Measurements from ENCODE around the gene ATP2C1. TPM values are rescaled to one million over a fixed set of nuclear protein-coding genes. Genes with fewer than 3 reads are reported as not detected.
"Not testable (repeated sequence)": the region's sequence is repeated elsewhere in the genome, so short reads cannot be mapped to it uniquely, and the experiment has no call there.

The ATP2C1 gene
- total RNA-seq, 2 experiments from 2014 or later, result 57.5 to 63.8 TPM

- Mint-ChIP-seq H3K27ac (no peak overlapping the region), H3K27me3 (no peaks in the 10 kb centered on the region), H3K4me3 (no peak overlapping the region), H3K36me3 (ENCODE audit: low read depth) (peaks cover 43% of the 10 kb centered on the region), H3K9me3 (no peaks in the 10 kb centered on the region), H3K4me1 (no peaks in the 10 kb centered on the region)
- DNase-seq, result no peak
- ChIA-PET CTCF (no interaction called here), POLR2A (interaction anchor here (2.1 kb wide), 1 partner anchor 63 kb away, joined by 4 read pairs; the partner anchor contains the start of gene ATP2C1)
Measured at GRCh38 chr3:130956281-130956680, 62.4 kb downstream of the ATP2C1 start.

DNA sequence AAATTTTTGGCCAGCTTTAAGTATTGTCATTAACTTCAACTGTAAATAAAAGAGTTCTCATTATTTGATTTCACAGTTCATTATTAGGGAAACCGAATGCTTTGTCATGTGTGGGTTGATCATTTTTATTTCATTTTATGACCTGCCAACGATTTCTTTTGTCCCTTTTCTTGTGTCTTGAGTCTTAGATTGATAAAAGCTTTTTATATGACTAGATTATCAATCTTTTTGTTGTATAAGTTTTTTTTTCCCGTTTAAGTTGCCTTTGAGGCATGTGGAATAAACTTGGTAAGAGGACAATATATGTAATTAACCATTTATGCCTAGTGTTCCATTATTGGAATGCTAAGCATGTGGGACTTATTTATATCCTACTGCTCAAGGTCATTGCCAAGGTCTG is 62.8 kb downstream of the ATP2C1 start:
- Mint-ChIP-seq H3K4me1 (no peaks in the 10 kb centered on the region), H3K9me3 (no peaks in the 10 kb centered on the region), H3K36me3 (ENCODE audit: low read depth) (peaks cover 43% of the 10 kb centered on the region), H3K27ac (no peak overlapping the region), H3K4me3 (no peak overlapping the region), H3K27me3 (no peaks in the 10 kb centered on the region)
- ChIA-PET CTCF (no interaction called here), POLR2A (interaction anchor here (2.1 kb wide), 1 partner anchor 63 kb away, joined by 4 read pairs; the partner anchor contains the start of gene ATP2C1)
- DNase-seq, result no peak

DNA sequence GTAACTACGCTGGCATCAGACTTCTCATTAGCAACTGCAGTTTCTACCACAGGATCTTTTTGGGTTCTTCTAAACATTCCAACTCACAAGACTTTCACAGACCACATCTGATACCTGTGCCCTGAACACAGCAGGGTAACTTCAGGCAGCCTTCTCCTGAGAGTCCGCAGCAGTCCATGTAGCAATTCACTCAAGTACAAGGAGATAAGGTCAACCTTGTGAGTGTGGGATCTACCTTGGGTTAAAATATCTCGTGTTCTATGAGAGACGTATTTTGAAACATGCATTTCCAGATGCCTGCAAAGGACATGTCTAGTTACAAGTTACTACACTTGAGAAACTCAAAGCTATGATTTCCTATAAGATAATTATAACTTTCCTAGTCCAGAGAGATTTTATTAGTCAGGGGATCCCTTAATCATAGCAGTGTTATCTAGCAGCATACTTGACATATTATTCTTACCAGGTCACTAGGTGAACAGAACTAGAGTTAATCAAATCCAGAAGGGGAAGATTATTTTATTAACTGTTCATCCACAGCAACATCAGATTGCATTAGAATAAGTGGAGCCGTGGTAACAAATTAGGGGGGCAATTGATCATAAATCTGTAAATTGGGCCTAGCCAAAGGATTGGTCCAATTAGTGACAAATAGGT is 66.4 kb downstream of the ATP2C1 start:
- Mint-ChIP-seq H3K27ac (no peak overlapping the region), H3K36me3 (ENCODE audit: low read depth) (peaks cover 37% of the 10 kb centered on the region), H3K4me1 (no peaks in the 10 kb centered on the region)

GRCh38 chr3:130961458-130961857 is 67.6 kb downstream of the ATP2C1 start:
- Mint-ChIP-seq H3K4me3 (no peak overlapping the region), H3K27ac (no peak overlapping the region), H3K9me3 (no peaks in the 10 kb centered on the region), H3K4me1 (no peaks in the 10 kb centered on the region), H3K27me3 (no peaks in the 10 kb centered on the region), H3K36me3 (ENCODE audit: low read depth) (peaks cover 38% of the 10 kb centered on the region)
- no peak for DNase-seq
- POLR2A ChIA-PET, result no interaction called here
- CTCF ChIA-PET, result no interaction called here

More for the DNA sequence above, 66.4 kb downstream of the ATP2C1 start:
- CTCF ChIA-PET, result no interaction called here
- no peak for DNase-seq
- POLR2A ChIA-PET, result no interaction called here
- no peak overlapping the region for H3K4me3 Mint-ChIP-seq
- no peaks in the 10 kb centered on the region for H3K27me3 Mint-ChIP-seq
- no peaks in the 10 kb centered on the region for H3K9me3 Mint-ChIP-seq

DNA sequence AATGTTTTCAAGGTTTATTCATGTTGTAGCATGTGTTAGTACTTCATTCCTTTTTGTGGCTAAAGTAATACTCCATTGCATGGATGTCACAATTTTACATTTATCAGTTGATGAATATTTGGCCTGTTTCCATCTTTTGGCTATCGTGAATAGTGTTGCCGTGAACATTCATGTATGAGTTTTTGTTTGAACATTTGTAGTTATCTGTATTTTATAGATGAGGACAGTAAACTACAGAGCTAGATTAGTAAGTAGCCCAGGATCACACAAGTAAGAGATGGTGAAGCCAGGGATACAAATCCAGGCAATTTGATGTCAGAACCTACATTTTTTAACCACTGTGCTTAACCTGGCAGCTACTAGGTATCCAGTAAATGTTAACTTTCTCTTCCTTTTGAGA is 69.6 kb downstream of the ATP2C1 start:
- ChIA-PET POLR2A (no interaction called here), CTCF (no interaction called here)
- Mint-ChIP-seq H3K9me3 (no peaks in the 10 kb centered on the region), H3K4me3 (no peak overlapping the region), H3K27me3 (no peaks in the 10 kb centered on the region), H3K36me3 (ENCODE audit: low read depth) (peaks cover 46% of the 10 kb centered on the region), H3K27ac (no peak overlapping the region), H3K4me1 (no peaks in the 10 kb centered on the region)
- DNase-seq, result no peak

- H3K4me1 Mint-ChIP-seq, result no peaks in the 10 kb centered on the region
- peaks cover 46% of the 10 kb centered on the region for H3K36me3 Mint-ChIP-seq (ENCODE audit: low read depth)
- no peak overlapping the region for H3K27ac Mint-ChIP-seq
- ChIA-PET CTCF (no interaction called here), POLR2A (no interaction called here)
- no peaks in the 10 kb centered on the region for H3K27me3 Mint-ChIP-seq
- H3K9me3 Mint-ChIP-seq, result no peaks in the 10 kb centered on the region
- no peak for DNase-seq
- H3K4me3 Mint-ChIP-seq, result no peak overlapping the region
Measured at GRCh38 chr3:130963878-130964277, 70.0 kb downstream of the ATP2C1 start.

GRCh38 chr3:130967281-130967680 is 73.4 kb downstream of the ATP2C1 start:
- Mint-ChIP-seq H3K27me3 (no peaks in the 10 kb centered on the region), H3K4me3 (no peak overlapping the region), H3K27ac (no peak overlapping the region), H3K4me1 (peaks cover 2% of the 10 kb centered on the region), H3K9me3 (no peaks in the 10 kb centered on the region), H3K36me3 (ENCODE audit: low read depth) (peaks cover 47% of the 10 kb centered on the region)
- CTCF ChIA-PET, result no interaction called here
- DNase-seq, result no peak
- POLR2A ChIA-PET, result no interaction called here

GRCh38 chr3:130968221-130968620 is 74.3 kb downstream of the ATP2C1 start:
- Mint-ChIP-seq H3K27me3 (no peaks in the 10 kb centered on the region), H3K36me3 (ENCODE audit: low read depth) (peaks cover 51% of the 10 kb centered on the region), H3K9me3 (no peaks in the 10 kb centered on the region), H3K27ac (no peak overlapping the region), H3K4me1 (peaks cover 2% of the 10 kb centered on the region), H3K4me3 (no peak overlapping the region)
- ChIA-PET CTCF (no interaction called here), POLR2A (no interaction called here)
- no peak for DNase-seq

- Mint-ChIP-seq H3K27me3 (no peaks in the 10 kb centered on the region), H3K9me3 (no peaks in the 10 kb centered on the region), H3K36me3 (ENCODE audit: low read depth) (peaks cover 53% of the 10 kb centered on the region), H3K4me1 (peaks cover 2% of the 10 kb centered on the region), H3K27ac (no peak overlapping the region), H3K4me3 (no peak overlapping the region)
- CTCF ChIA-PET, result no interaction called here
- DNase-seq, result no peak
- POLR2A ChIA-PET, result interaction anchor here (0.9 kb wide), 1 partner anchor 9 kb away, joined by 3 read pairs; no protein-coding TSS in a partner anchor
Measured at GRCh38 chr3:130969621-130970020, 75.7 kb downstream of the ATP2C1 start.

GRCh38 chr3:130971208-130971607 is 77.3 kb downstream of the ATP2C1 start:
- peaks cover 44% of the 10 kb centered on the region for H3K36me3 Mint-ChIP-seq (ENCODE audit: low read depth)
- CTCF ChIA-PET, result no interaction called here
- no peaks in the 10 kb centered on the region for H3K9me3 Mint-ChIP-seq
- DNase-seq, result no peak
- H3K27ac Mint-ChIP-seq, result no peak overlapping the region
- no peak overlapping the region for H3K4me3 Mint-ChIP-seq
- peaks cover 2% of the 10 kb centered on the region for H3K4me1 Mint-ChIP-seq
- POLR2A ChIA-PET, result no interaction called here
- H3K27me3 Mint-ChIP-seq, result no peaks in the 10 kb centered on the region

DNA sequence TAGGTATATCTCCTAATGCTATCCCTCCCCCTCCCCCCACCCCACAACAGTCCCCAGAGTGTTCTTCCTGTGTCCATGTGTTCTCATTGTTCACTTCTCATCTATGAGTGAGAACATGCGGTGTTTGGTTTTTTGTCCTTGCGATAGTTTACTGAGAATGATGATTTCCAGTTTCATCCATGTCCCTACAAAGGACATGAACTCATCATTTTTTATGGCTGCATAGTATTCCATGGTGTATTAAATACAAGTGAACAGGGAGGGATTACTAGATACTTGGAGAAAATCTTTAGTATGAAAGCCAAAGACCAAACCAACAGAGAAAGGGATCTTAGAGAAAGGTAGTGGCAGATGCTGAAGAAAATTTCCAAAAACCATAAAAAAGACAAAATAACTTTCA is 78.7 kb downstream of the ATP2C1 start:
- H3K4me1 Mint-ChIP-seq, H3K27me3 Mint-ChIP-seq, POLR2A ChIA-PET, DNase-seq, H3K27ac Mint-ChIP-seq, CTCF ChIA-PET, H3K4me3 Mint-ChIP-seq, H3K9me3 Mint-ChIP-seq: not testable (repeated sequence)
- peaks cover 41% of the 10 kb centered on the region for H3K36me3 Mint-ChIP-seq (ENCODE audit: low read depth)

GRCh38 chr3:130973406-130973805 is 79.5 kb downstream of the ATP2C1 start:
- ChIA-PET CTCF (no interaction called here), POLR2A (no interaction called here)
- peaks cover 2% of the 10 kb centered on the region for H3K4me1 Mint-ChIP-seq
- no peak for DNase-seq
- H3K9me3 Mint-ChIP-seq, result no peaks in the 10 kb centered on the region
- H3K27ac Mint-ChIP-seq, result no peak overlapping the region
- H3K27me3 Mint-ChIP-seq, result no peaks in the 10 kb centered on the region
- H3K4me3 Mint-ChIP-seq, result no peak overlapping the region
- H3K36me3 Mint-ChIP-seq (ENCODE audit: low read depth), result peaks cover 35% of the 10 kb centered on the region

DNA sequence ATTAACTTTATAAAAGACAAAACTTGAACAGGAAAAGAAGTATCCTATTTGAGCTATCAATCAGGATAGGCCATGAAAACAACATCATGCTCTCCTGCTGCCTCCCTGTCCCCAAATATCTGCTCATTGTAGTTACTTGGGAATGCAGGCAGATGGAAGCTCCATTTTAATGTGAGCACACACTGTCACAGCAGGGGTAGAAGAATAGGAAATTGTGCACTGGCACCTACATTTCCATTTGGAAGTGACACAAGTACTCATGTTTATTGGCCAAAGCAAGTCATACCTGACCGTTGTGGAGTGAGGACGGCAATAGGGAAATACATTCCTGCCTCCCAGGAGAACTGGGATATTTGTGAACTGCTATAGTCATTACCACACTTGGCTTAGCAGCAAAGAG is 80.3 kb downstream of the ATP2C1 start:
- DNase-seq, result no peak
- H3K27me3 Mint-ChIP-seq, result no peaks in the 10 kb centered on the region
- H3K36me3 Mint-ChIP-seq (ENCODE audit: low read depth), result peaks cover 35% of the 10 kb centered on the region
- ChIA-PET POLR2A (no interaction called here), CTCF (no interaction called here)
- H3K4me3 Mint-ChIP-seq, result no peak overlapping the region
- no peaks in the 10 kb centered on the region for H3K9me3 Mint-ChIP-seq
- H3K27ac Mint-ChIP-seq, result no peak overlapping the region
- H3K4me1 Mint-ChIP-seq, result peaks cover 2% of the 10 kb centered on the region

DNA sequence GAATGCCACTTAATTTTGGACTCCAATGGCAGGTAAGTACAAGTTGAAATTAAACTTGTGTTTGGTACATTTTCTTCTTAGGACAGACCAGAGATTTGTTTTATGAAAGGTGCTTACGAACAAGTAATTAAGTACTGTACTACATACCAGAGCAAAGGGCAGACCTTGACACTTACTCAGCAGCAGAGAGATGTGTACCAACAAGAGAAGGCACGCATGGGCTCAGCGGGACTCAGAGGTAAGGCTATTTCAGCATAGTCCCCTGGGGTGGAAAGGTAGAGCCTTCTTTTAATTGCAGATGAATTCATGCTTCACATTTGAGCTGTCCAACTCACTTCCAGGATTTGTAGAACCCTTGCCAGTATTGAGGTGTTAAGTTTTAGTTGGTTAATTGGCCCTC is 81.4 kb downstream of the ATP2C1 start:
- H3K9me3 Mint-ChIP-seq, result no peaks in the 10 kb centered on the region
- POLR2A ChIA-PET, result no interaction called here
- H3K36me3 Mint-ChIP-seq (ENCODE audit: low read depth), result peaks cover 33% of the 10 kb centered on the region
- CTCF ChIA-PET, result no interaction called here
- no peak overlapping the region for H3K4me3 Mint-ChIP-seq
- DNase-seq, result no peak
- peaks cover 2% of the 10 kb centered on the region for H3K4me1 Mint-ChIP-seq
- H3K27ac Mint-ChIP-seq, result no peak overlapping the region
- H3K27me3 Mint-ChIP-seq, result no peaks in the 10 kb centered on the region
